GM10266 (cell line): ENCODE results near the gene SUCLA2.
"Not testable (repeated sequence)": the region's sequence is repeated elsewhere in the genome, so short reads cannot be mapped to it uniquely, and the experiment has no call there.

Experiments used
- DNase-seq: peaks from one replicate; pipeline ENCODE4 v3.0.0; 2012; ENCODE audit errors: extremely low spot score
- CTCF ChIP-seq: IDR thresholded peaks from 2 replicates; pipeline ENCODE4 v1.5.1; 2012; ENCODE audit warnings: mild to moderate bottlenecking, low read depth; ENCODE audit not compliant: control insufficient read depth, insufficient read depth; ENCODE audit errors: missing control alignments

SUCLA2 gene

GRCh38 chr13:47962237-47962636 lies 38.8 kb downstream of the SUCLA2 start:
- no peak for DNase-seq
- no peak for TF ChIP-seq CTCF

- no peak for DNase-seq
- no peak for TF ChIP-seq CTCF
Measured at GRCh38 chr13:47959468-47960247, 41.4 kb downstream of the SUCLA2 start.

DNA sequence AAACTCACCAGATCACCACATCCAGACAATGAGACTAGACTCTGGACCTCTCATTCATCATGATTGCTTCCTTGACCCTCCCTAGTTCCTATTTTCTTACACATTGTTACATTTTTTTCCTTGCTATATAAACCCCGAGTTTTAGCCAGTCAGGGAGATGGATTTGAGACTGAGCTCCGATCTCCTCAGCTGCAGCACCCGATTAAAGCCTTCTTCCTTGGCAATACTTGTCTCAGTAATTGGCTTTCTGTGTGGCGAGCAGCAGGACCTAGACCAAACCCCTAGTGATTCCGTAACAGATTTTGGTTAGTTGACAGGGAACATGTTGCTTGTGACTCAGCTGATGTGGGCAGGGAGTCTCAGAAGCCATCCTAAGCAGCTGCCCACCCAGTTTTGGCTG lies 44.0 kb downstream of the SUCLA2 start:
- TF ChIP-seq CTCF = no peak

GRCh38 chr13:47955836-47956235 lies 45.2 kb downstream of the SUCLA2 start:
- TF ChIP-seq CTCF = no peak
- DNase-seq = peak; percentile 6

More for the DNA sequence above, 44.0 kb downstream of the SUCLA2 start:
- DNase-seq = no peak

DNA sequence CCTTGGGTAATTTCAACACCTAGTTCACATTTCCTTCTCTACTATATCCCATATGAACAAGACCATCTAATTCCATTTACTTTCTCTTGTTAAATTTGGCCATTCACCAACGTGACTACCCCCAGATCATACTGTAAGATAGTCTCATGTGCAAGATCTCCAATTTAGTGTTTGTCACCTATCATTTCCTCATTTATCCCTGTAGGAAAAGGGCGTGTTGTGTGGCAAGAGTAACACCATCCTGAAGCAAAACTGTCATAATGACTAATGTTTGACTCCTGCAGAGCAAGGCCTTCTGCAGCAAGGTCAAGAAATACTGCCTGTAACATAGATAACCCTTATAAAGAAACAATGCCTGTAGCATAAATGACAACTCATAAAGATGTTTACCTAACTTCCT lies 51.3 kb downstream of the SUCLA2 start:
- no peak for DNase-seq
- no peak for TF ChIP-seq CTCF

DNA sequence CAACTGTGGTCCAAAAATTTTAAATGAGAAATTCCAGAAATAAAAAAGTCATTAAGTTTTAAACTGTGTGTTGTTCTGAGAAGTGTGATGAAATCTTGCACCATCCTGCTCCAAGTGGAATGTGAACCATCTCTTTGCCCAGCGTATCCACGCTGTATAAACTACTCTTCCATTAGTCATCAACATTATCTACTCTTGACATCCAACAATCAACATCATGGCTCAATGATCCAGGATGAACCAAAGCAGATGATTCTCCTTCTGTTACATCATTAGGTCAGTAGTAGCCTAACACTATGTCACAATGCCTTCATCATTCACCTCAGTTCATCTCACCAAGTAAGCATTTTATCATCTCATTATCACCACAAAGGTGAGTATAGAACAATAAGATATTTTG lies 55.3 kb downstream of the SUCLA2 start:
- no peak for TF ChIP-seq CTCF
- no peak for DNase-seq

DNA sequence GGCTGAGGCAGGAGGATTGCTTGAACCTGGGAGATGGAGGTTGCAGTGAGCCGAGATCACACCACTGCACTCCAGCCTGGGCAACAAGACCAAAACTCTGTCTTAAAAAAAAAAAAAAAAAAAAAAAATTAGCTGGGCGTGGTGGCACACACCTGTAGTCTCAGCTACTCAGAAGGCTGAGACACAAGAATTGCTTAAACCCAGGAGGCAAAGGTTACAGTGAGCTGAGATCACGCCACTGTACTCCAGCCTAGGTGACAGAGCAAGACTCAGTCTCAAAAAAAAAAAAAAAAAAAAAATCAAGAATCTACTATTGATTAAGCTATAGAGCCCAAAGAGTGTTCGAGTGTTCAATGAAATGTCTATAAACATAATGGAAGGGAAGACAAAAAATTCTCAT lies 55.9 kb downstream of the SUCLA2 start:
- not testable (repeated sequence) for DNase-seq

DNA sequence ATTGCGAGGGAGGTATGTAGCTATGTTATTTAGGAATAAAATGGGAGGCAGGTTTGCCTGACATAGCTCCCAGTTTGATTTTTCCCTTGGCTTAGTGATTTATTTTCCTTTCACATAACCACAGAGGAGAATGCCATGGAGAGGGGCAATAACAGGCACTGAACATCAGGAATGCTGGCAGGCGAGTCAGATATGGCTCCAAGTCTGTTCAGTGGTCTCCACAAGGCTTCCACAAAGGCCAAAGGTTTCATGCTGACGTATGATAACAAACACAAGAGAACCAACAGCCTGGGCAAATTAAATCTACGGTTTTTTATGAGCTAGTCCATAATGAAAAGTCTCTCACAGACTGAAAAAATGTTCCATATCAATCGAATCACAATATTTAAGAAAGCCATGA lies 66.7 kb downstream of the SUCLA2 start:
- no peak for TF ChIP-seq CTCF
- no peak for DNase-seq
